ENCODE measurements around the gene LAGE3. TPM values are rescaled to one million over a fixed set of nuclear protein-coding genes. Genes with fewer than 3 reads are reported as not detected.

LAGE3 gene
- total RNA-seq, 1 donor from 2014 or later: 8.8 TPM

- H3K27me3 Mint-ChIP-seq (ENCODE audit: unreplicated experiment): peaks cover 1% of the 10 kb centered on the region
- H3K9me3 Mint-ChIP-seq (ENCODE audit: unreplicated experiment): peaks cover 4% of the 10 kb centered on the region
- no peak overlapping the region for H3K4me3 Mint-ChIP-seq (ENCODE audit: unreplicated experiment)
- no peaks in the 10 kb centered on the region for H3K36me3 Mint-ChIP-seq (ENCODE audit: unreplicated experiment)
- no peak for DNase-seq
- no peak overlapping the region for H3K27ac Mint-ChIP-seq (ENCODE audit: unreplicated experiment)
- peaks cover 3% of the 10 kb centered on the region for H3K4me1 Mint-ChIP-seq (ENCODE audit: low read depth, unreplicated experiment)
- no peak for TF ChIP-seq CTCF (IDR thresholded peaks at IDR 0.05; ENCODE audit: partially characterized antibody, unreplicated experiment)
Observed at GRCh38 chrX:154473683-154474082, 5.4 kb downstream of the LAGE3 start.

- Mint-ChIP-seq H3K36me3 (ENCODE audit: unreplicated experiment) (no peaks in the 10 kb centered on the region), H3K9me3 (ENCODE audit: unreplicated experiment) (peaks cover 4% of the 10 kb centered on the region), H3K4me3 (ENCODE audit: unreplicated experiment) (no peak overlapping the region), H3K27me3 (ENCODE audit: unreplicated experiment) (peaks cover 1% of the 10 kb centered on the region), H3K27ac (ENCODE audit: unreplicated experiment) (no peak overlapping the region), H3K4me1 (ENCODE audit: low read depth, unreplicated experiment) (peaks cover 3% of the 10 kb centered on the region)
- TF ChIP-seq CTCF (IDR thresholded peaks at IDR 0.05; ENCODE audit: partially characterized antibody, unreplicated experiment): no peak
- no peak for DNase-seq
Observed at GRCh38 chrX:154472685-154473632, 6.1 kb downstream of the LAGE3 start.

GRCh38 chrX:154471839-154472684 lies 7.0 kb downstream of the LAGE3 start:
- H3K36me3 Mint-ChIP-seq (ENCODE audit: unreplicated experiment): no peaks in the 10 kb centered on the region
- H3K27ac Mint-ChIP-seq (ENCODE audit: unreplicated experiment): no peak overlapping the region
- no peaks in the 10 kb centered on the region for H3K27me3 Mint-ChIP-seq (ENCODE audit: unreplicated experiment)
- no peak for DNase-seq
- TF ChIP-seq CTCF (IDR thresholded peaks at IDR 0.05; ENCODE audit: partially characterized antibody, unreplicated experiment): no peak
- no peak overlapping the region for H3K4me3 Mint-ChIP-seq (ENCODE audit: unreplicated experiment)
- peaks cover 3% of the 10 kb centered on the region for H3K4me1 Mint-ChIP-seq (ENCODE audit: low read depth, unreplicated experiment)
- peaks cover 4% of the 10 kb centered on the region for H3K9me3 Mint-ChIP-seq (ENCODE audit: unreplicated experiment)

- H3K36me3 Mint-ChIP-seq (ENCODE audit: unreplicated experiment): no peaks in the 10 kb centered on the region
- H3K27me3 Mint-ChIP-seq (ENCODE audit: unreplicated experiment): peaks cover under 1% of the 10 kb centered on the region
- no peak overlapping the region for H3K4me3 Mint-ChIP-seq (ENCODE audit: unreplicated experiment)
- no peak for TF ChIP-seq CTCF (IDR thresholded peaks at IDR 0.05; ENCODE audit: partially characterized antibody, unreplicated experiment)
- DNase-seq: no peak
- no peak overlapping the region for H3K27ac Mint-ChIP-seq (ENCODE audit: unreplicated experiment)
- peaks cover 1% of the 10 kb centered on the region for H3K9me3 Mint-ChIP-seq (ENCODE audit: unreplicated experiment)
- H3K4me1 Mint-ChIP-seq (ENCODE audit: low read depth, unreplicated experiment): peaks cover 3% of the 10 kb centered on the region
Observed at GRCh38 chrX:154470914-154471568, 8.0 kb downstream of the LAGE3 start.

Data from glutamatergic neuron (in vitro differentiated cells).